PFSK-1 (cell line): Measurements from ENCODE around the gene SLCO3A1.

Source experiments
- FOXP2 ChIP-seq: optimal IDR thresholded peaks from 2 replicates; pipeline ENCODE3; 2011; ENCODE audit warnings: borderline replicate concordance, control low read depth, inconsistent platforms; ENCODE audit not compliant: insufficient read depth; ENCODE audit errors: extremely low read length, extremely low read depth
- POLR2AphosphoS5 ChIP-seq: IDR thresholded peaks from 2 replicates; pipeline ENCODE4 v1.6.1; 2012; ENCODE audit warnings: low read depth, mild to moderate bottlenecking, control low read depth, low read length, moderate library complexity
- SIN3A ChIP-seq: IDR thresholded peaks from 2 replicates; pipeline ENCODE4 v1.6.1; 2012; ENCODE audit warnings: mild to moderate bottlenecking, low read length, moderate library complexity, borderline replicate concordance; ENCODE audit not compliant: insufficient read depth
- TAF1 ChIP-seq: IDR thresholded peaks from 2 replicates; pipeline ENCODE4 v1.6.1; 2012; ENCODE audit warnings: low read length, control low read depth, borderline replicate concordance; ENCODE audit not compliant: insufficient read depth
- TF ChIP-seq, protein P1 (sequence below), 2 experiments: IDR thresholded peaks; 2 replicates each; pipeline versions ENCODE4 v1.6.1 to v1.8.0; 2011 to 2012; ENCODE audit warnings: low read depth in 2 of 2, low read length in 2 of 2, control low read depth in 1 of 2, inconsistent platforms in 1 of 2, mild to moderate bottlenecking in 1 of 2, moderate library complexity in 1 of 2; ENCODE audit not compliant: insufficient read depth in 1 of 2

DNA sequence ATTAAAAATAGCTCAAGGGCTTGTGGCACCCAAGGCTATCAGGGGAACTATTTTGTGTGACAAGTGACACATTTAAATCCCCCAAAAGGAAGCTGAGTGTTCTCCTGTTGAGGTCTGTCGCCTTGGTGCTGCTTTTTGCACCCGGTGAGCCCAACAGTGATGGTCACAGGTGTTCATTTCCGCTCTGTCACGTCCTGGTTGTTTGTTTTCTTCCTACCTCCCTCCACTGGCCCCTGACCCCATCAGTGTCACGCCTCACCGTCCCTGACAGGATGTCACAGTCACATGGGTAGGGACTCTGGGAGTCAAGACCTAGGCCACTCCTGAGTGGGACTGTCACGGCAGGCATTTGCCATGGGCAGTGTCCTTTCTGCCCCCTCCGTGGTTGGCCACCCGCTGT lies 11.2 kb downstream of the SLCO3A1 start:
- TF ChIP-seq POLR2AphosphoS5: no peak
- TF ChIP-seq, protein P1, sequence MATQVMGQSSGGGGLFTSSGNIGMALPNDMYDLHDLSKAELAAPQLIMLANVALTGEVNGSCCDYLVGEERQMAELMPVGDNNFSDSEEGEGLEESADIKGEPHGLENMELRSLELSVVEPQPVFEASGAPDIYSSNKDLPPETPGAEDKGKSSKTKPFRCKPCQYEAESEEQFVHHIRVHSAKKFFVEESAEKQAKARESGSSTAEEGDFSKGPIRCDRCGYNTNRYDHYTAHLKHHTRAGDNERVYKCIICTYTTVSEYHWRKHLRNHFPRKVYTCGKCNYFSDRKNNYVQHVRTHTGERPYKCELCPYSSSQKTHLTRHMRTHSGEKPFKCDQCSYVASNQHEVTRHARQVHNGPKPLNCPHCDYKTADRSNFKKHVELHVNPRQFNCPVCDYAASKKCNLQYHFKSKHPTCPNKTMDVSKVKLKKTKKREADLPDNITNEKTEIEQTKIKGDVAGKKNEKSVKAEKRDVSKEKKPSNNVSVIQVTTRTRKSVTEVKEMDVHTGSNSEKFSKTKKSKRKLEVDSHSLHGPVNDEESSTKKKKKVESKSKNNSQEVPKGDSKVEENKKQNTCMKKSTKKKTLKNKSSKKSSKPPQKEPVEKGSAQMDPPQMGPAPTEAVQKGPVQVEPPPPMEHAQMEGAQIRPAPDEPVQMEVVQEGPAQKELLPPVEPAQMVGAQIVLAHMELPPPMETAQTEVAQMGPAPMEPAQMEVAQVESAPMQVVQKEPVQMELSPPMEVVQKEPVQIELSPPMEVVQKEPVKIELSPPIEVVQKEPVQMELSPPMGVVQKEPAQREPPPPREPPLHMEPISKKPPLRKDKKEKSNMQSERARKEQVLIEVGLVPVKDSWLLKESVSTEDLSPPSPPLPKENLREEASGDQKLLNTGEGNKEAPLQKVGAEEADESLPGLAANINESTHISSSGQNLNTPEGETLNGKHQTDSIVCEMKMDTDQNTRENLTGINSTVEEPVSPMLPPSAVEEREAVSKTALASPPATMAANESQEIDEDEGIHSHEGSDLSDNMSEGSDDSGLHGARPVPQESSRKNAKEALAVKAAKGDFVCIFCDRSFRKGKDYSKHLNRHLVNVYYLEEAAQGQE (IDR thresholded peaks at IDR 0.05; ENCODE audit: insufficient read depth in 1 of 2, low read depth in 2 of 2, low read length in 2 of 2): no peak
- no peak for TF ChIP-seq SIN3A
- TF ChIP-seq FOXP2: no peak
- TF ChIP-seq TAF1: no peak
